Upper lobe of left lung (tissue), 4 donors: Measurements from ENCODE around the gene PIR.

Experiments used
- CTCF ChIP-seq, 6 experiments: fragments of 450-650 bp in 4 of 6; fragments of 200-600 bp in 2 of 6; sonication (generic) in 2 of 6; IDR thresholded peaks; one replicate each; pipeline ENCODE4 v1.5.1; 2016 to 2019; ENCODE audit warnings: antibody characterized with exemption in 6 of 6
- EP300 ChIP-seq, 4 donors: sonication (generic); formaldehyde crosslinking; IDR thresholded peaks; one replicate each; pipeline ENCODE4 v1.5.1; 2017; ENCODE audit warnings: antibody characterized with exemption in 4 of 4, control low read depth in 2 of 4
- POLR2AphosphoS5 ChIP-seq, 2 donors: sonication (generic); formaldehyde crosslinking; IDR thresholded peaks; one replicate each; pipeline ENCODE4 v1.5.1; 2017; ENCODE audit warnings: antibody characterized with exemption in 2 of 2

- TF ChIP-seq POLR2AphosphoS5 (IDR thresholded peaks at IDR 0.05) (no peak), EP300 (IDR thresholded peaks at IDR 0.05) (no peak), CTCF (IDR thresholded peaks at IDR 0.05) (no peak)
Observed at GRCh38 chrX:15437724-15438123, 55.4 kb downstream of the PIR start.
